GM23248 (cell line): ENCODE data around the gene COPS6.

Experiments
- EZH2 ChIP-seq: fragments of 200-600 bp; sonication (generic); IDR thresholded peaks from 2 replicates; pipeline ENCODE4 v1.6.1; 2018; ENCODE audit warnings: antibody characterized with exemption, mild to moderate bottlenecking; ENCODE audit not compliant: insufficient read depth, poor library complexity, severe bottlenecking
- EZH2phosphoT487 ChIP-seq: fragments of 200-600 bp; sonication (generic); IDR thresholded peaks from 2 replicates; pipeline ENCODE4 v1.6.1; 2018; ENCODE audit warnings: antibody characterized with exemption, moderate library complexity, mild to moderate bottlenecking, low read depth; ENCODE audit not compliant: insufficient read depth

DNA sequence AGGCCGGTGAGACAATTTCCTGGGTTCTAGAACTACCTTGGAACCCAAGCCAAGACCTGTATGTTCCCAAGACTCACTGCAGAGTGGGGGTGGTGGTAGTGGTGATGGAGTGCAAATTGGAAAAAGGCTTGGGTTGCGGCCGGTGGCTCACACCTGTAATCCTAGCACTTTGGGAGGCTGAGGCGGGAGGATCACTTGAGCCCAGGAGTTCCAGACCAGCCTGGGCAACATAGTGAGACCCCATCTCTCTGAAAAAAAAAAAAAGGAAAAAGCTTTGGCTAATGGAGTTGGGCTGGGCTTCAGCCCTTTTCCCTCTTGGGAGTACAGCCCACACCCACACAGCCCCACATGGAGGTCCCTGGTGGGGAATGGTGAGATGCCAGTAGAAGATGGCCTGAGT is 16.8 kb downstream of the COPS6 start:
- TF ChIP-seq EZH2: no peak
- TF ChIP-seq EZH2phosphoT487: no peak
